Measurements from ENCODE around the gene PRDM8.

The PRDM8 gene

DNA sequence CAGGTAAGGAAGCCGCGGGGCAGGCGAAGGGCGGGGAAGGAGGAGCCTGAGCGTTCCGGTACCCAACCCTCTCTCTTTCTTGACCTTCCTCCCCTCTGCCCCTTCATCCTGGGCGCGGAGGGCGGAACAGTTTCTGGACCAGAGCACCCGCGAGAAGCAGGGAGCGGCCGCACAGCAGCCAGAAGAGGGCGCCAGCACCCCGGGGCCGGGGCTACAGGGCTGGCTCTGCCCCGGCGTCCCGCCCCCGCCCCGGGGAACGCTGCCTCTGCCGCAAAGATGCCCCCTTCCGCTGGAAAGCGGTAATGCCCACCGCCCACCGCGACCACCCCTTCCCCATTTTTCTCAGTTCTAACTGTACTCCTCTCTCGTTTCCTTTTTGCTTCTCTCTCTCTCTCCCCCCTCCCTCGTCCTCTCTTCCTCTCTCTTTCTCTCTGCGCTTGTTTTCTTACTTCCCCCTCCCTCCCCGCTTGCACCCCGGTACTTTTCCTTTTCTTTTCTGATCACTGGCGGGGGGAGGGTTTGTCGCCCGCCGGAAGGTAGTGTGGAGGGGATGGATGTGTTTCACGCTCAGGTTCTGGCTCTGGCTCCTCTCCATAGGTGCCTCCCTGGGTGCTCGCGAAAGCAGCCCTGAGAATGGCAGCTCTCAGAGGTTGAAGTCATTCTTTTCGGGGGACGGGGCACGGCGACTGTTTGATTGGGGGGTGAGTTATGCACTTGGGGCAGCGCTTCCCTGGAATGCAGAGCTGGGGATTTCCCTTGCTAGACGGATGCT lies 13.1 kb upstream of the PRDM8 start:
- DNase-seq: peak; percentile 82

DNA sequence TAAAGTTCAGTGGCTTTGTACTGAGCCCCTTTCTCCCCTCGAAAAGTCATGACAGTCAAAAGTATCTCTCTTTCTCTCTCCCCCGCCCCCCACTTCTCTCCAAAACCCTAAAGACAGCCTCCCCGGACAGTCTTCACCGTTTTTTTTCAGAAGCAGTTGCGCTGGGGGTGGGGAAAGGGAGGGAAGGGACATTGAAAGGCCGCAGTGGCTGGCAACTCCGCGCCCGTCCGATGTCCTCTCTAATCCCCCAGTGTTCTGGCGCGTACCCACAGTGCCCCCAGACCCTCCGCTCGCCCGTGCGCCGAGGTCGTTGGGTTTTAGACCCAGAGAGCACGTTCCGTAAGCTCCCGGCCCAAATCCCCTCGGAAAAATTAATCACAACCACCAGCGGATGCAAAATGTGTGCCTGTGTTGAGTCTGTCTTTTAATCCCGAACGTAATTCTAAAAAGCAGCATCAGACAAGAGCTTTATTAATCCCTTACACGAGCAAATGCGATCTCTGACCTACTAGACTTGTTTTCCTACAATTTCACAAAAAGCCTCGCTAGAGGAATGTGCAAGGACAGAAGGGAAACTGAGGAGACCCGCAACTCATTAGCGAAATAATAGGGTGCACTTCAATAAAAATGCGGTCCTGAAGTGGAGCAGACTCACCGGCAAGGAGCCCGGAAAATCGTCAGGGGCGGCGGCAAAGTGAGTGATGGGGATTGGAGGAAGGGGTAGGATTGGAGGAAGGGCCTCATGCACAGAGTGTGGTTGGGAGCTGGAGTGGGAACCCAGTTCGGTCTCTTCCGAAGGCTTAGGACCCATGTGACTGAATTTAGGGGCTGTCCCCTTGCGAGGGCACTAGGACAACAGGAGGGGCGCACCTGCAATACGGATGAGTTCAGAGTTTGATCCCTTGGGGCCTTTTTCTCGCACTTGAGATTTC lies 12.2 kb upstream of the PRDM8 start:
- no peak for DNase-seq

DNA sequence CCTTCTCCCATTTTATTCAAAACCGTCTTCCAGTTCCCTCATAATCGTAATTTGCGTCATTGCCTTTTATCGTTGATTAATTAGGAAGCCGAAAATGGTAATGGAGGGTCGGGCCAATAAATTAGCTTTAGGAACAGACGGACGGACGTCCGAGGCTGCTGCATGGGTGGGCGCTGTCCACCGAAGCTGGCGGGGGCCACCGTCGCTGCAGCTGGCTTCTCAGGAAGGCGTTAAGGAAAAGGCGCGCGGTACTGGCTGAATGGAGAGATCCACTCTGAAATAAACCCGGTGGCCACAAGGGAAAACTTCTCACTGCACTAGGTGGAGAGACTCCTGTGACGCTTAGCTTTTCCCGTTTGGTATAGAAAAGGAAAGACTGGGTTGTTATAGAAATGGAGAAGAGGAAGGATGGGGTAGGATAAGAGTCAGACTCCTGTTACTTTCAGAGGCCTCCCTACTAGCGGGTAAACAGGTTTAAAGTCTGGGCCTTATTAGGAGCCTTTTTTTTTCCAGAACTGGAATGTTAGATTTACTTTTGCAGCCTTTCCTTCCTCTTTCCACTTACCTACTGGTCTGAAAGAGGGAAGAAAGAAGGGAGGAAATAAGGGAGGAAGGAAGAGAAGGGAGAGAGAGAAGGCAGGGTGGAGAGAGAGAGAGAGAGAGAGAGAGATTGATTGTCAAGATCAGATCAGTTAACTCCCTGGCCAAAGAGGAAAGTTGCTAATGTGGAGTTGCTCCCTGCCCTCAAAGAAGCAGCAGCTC lies 11.3 kb upstream of the PRDM8 start:
- no peak for DNase-seq

DNA sequence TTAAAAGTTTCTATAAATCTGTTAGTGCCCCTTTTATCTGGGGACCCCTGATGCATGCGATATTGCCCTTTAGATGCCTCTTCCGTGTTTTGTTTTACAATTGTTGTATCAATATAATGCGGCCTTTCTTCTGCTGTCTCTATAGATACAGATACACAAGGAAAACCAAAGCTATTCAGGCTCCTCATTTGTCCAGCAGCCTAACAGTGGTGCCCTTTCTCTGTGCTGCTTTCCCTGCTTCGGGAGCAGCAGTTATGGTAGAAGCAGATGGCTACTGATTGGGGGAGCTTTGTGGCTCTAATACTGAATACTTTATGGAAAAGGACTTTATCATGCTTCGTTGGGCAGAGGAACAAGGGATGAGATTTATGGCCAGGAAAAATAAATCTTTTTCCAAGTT lies 10.6 kb upstream of the PRDM8 start:
- no peak for DNase-seq

DNA sequence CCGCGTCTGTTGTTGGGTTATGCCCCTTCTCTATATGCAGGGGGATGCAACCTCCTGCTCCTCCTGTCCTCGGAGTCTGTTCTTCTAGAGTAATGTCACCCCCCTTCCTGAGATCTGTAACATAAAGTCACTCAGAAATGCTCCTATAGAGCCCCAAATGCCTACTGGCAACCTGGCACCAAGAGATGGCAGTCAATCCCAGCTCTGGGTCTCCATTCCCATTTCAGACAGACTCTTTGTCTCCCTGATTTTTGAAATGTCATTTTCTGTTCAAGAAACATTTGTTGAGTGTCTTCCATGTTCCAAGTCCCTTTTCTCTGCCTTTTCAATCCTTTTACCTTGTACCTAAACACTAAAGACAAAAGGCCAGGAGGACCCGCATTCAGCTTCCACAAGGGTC lies 9.6 kb upstream of the PRDM8 start:
- no peak for DNase-seq

DNA sequence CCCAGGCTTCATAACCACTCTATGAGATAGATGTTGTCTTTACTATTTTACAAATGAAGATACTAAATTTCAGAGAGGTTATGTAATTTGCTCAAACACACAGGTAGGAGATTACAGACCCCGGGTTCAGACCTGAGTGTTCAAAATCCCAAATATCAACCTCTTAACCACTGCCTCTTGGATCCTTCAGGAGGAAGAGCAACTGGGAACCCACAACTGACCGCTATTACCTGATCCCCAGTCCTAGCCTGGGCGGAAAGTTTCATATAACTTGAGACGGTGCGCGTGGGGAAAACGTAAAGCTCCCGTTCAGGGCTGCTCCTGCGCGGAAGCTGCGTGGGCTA lies 8.9 kb upstream of the PRDM8 start:
- no peak for DNase-seq

DNA sequence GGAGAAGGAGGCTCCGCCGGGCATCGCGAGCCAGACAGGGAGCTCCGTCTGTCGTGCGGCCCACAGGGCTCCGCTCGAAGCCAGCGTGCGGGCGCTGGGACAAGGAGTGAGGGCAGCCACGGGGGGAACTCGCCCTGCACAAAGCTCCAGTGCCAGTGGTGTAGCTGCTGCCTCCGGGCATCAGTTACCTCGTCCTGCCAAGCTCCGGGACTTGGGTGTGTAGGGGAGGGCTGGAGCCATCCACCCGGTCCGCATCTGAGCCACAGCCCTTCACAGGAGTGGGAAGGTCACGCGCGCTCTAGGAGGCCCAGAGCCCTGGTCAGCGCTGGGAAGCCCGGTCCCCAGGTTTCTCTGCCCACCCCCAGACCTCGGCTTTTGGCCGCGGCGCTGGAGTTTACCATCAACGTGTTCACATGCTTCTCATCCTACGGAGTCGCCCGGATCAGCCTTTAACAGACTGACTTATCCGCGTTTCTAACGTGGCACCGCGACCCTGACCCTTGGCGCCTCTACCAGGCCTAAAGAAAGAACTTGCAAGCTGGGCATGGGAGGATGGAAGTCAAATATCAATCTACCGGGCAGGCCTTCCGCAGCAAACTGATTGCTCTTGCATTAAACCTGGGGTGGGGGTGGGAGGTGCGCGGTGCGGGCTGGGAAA lies 8.4 kb upstream of the PRDM8 start:
- DNase-seq: no peak

DNA sequence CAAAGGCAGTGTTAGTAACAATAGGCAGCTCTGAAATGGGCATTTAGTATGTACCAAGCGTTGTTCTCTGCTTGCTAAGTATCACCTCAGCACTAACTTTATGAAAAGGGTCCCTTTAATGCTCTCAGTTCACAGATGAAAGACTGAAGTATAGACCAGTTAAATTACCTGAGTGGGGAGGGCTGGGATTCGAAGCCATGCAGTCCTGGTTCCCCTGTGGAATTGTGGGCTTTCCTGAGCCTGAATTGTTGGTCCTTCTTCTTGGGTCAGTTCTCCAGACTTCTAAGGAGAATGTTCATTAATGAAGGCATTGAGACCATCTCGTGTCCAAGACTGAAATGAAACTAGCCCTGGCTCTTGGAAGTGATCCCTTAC lies 7.7 kb upstream of the PRDM8 start:
- no peak for DNase-seq

DNA sequence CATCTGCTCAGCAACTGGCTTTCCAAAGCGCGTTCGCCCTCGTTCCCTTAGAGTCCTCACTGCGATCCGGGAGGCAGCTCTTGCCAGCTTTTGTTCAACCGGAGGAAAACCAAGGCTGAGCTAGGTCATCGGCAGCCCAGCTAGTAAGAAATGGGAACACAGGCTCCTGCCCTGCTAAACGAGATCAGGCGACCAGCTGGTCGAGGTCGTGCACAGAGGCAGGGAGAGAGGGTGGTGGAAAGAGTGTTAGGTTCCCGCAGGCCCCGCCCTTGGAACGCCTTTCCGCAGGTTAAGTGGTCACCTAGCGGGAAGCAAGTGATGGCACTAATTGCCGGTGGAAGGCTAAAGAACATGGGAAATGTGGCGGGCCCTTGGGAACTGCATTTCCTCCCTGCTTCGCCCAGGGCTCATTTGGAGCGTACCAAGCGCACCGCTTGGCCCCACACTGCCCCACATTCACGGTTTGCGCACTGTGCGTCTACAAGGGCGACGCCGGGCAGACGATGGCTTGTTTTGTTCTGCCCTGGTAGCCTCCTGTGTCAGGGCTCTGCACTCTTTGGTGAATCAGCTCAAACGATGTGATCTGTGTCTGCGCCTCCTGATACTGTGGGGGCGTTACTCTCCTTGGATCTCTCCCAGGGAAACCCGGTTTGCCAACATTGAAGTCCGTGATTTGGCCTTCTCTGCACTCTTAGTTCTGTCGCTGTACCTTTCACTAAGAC lies 7.2 kb upstream of the PRDM8 start:
- DNase-seq: no peak

DNA sequence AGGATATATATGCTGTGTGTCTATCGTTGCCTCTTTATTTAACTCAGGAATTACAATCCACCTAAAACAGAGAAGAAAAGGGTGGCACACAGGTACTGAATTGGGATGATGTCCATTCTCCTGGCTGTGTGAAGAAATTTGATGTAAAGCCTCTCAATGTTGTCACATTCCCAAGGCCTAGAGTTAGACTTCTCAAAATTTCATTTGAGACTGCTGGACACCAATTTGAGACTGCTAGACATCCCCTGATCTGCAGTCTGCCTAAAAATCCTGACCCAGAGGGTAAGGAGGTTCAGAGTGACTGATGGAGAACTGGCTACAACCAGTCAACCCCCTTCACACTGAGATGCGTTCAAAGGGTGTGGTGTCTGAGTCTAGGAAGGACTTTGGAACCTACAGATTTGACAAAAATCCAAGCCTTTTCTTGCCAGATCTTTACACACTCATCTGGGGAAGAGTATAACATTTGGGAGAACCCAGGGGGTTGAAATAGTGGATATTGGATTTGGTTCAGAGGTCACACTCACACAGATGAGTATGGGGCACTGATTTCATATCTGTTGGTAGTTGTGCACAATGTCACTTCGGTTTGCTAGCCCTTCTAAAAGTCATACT lies 4.9 kb upstream of the PRDM8 start:
- no peak for DNase-seq

DNA sequence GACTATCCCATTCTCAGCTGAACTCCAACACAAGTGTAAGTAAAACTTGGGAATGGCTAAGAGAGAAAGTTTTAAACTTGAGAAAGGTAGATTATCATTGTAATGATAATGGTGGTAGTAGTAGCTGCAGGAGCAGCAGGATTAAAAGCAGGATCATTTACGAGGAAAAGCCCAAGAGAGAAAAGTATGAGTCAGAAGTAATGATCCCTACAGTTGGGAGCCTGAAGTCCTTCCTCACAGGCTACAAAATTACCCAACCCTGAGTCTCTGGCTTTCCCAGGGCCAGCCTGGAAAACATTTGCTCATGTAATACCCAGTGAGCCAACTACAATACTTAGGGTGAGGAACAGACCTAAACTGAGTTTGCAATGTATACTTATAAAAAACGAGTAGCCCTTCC lies 4.4 kb upstream of the PRDM8 start:
- peak; percentile 16 for DNase-seq

DNA sequence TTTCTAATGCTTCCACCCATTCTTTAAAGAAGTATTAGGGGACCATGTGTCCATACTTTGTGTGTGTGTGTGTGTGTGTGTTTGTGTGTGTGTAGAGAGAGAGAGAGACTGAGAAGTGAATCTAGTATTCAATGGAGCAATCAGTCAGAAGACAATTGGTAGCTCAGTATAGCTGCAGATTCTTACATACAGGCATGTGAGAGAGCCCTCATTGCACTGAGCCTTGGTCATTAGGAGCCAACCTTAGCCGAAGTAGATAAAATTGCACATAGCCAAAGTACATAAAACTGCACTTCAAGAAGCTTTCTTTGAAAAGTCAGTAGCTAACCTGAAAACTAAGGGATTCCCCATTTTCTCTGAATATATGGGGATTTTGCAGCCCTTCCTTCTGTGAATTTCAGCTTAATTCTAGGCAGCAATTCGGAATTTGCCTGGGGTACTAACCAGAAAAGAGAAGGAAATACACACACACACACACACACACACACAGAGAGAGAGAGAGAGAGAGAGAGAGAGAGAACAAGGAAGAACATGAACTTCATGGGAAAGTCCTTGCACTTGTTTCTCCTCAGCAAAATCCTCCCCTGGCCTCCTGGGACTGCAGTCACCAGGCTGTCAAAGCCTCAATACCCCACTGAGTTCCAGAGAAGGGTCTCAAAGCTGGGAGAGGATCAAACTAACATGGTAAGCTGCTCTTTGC lies 1.7 kb upstream of the PRDM8 start:
- DNase-seq: no peak

DNA sequence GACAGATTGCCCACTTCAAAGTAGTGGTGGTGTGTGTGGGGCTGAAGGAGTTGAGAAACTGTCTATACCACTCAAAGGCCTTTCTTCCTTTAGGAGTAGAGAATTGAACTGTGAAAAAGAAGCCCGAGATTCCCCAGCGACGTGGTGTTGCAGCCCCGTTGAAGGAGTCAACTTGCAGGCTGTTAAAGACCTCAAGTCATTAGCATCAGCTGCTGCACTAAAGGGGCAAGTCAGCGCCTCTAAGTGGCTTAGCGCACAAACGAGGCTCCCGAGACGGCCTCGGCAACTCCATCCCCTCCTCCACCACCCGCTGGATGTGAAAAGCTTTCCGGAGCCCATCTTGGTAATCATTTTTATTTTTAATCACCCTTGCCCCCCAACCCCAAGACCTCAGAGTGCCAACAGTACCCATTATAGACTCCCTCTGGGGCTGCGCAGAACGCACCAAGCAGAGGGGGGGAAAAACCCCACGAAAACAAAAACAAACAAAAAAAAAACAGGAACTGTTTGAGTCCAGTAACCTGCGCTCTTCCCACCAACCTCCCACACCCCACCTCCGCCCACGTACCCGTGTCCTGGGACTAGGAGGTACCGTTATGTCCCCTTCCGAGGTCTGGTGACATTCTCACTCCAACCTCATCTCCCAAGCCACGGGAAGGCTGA lies 913 bp upstream of the PRDM8 start:
- no peak for DNase-seq

DNA sequence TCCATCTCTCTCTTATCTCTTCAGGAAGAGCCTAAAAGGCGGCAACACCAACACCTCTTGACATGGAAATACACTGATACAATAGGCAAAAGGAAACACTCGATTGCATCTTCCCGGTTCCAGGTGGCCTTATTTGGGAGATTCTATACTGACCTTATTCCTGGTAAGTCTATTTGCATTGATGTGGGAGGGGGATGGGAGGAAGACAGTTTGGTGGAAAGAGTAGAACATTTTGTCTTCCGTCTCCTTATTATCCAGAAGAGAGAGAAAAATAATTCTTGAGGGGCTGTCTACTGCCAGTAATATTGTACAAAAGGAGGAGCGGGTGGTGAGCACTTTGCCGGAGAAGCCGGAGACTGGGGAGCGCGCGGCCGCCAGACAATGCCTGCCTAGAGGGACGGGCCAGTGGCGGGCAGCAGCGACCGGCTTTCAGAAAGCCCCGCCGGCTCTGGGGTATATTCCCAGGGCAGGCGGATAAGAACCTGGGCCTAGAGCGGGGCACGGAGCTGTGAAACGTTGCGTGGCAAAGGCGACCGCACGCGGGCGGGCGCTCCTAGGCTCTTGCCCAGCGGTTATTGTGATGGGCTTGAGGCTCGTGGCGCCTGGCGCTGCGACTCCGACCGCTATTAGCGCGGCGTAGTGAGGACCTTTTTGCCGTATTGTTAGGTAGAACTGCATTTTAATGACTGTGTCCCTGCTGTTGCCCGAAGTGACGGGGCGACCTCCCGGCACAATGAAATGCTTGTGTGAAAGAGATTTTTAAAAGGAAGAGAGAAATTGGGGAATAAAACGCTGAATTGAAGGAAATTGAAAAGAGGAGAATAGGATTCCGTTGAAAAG lies 518 bp downstream of the PRDM8 start:
- no peak for DNase-seq

DNA sequence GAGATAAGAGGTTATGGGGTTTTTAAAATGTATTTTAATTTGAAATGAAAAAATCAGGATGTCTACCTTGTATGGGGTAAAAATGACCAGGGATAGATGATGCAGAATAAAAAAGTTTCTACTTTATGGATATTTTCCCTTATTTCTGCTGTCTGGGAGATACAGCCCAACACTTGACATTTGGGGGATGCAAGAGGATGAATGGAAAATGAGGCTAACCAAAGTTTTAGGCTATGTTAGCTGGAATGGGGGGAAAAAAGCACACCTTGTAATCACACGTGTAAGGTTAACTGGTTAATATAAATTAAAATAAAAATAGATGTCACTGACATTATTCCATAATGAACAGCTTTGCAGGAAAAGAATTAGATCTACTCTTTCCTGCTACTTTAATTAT lies 1.1 kb downstream of the PRDM8 start:
- DNase-seq: no peak

DNA sequence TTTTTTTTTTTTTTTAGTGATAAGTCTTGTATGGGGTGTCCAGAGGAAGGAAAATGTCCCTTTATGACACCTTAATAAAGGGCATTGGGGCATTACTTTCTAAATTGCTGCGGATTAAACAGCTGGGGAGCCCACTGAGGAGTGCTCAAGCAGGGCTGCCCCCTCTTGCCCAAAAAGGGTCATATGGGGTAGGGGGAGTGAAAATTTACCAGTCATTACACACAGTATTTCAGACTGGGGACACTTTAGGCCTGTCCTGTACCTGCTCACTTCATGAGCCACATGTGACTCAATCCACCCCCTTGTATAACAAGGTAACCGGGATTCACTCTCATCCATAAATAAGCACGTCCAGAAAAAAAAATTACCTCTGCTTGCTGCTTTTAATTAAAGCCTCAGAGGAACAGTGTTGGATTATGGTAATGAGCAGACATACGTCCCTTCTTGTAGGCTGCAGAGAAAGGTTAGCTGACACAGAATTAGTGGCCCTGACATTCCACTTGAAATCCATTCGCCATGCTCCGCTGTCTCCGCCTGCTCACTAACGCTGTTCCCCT lies 1.8 kb downstream of the PRDM8 start:
- no peak for DNase-seq

DNA sequence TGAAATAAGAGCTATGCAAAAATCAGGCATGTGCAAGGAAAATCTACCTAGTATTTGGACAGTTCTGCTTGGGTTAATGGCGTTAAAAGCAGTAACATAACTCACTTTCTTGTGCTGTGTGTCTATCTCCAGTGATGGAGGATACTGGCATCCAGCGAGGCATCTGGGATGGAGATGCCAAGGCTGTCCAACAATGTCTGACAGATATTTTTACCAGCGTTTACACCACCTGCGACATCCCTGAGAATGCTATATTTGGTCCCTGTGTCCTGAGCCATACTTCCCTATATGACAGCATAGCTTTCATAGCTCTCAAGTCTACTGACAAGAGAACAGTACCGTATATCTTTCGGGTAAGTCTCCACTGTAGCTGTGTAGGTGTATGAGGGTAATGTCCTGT lies 2.6 kb downstream of the PRDM8 start:
- no peak for DNase-seq

DNA sequence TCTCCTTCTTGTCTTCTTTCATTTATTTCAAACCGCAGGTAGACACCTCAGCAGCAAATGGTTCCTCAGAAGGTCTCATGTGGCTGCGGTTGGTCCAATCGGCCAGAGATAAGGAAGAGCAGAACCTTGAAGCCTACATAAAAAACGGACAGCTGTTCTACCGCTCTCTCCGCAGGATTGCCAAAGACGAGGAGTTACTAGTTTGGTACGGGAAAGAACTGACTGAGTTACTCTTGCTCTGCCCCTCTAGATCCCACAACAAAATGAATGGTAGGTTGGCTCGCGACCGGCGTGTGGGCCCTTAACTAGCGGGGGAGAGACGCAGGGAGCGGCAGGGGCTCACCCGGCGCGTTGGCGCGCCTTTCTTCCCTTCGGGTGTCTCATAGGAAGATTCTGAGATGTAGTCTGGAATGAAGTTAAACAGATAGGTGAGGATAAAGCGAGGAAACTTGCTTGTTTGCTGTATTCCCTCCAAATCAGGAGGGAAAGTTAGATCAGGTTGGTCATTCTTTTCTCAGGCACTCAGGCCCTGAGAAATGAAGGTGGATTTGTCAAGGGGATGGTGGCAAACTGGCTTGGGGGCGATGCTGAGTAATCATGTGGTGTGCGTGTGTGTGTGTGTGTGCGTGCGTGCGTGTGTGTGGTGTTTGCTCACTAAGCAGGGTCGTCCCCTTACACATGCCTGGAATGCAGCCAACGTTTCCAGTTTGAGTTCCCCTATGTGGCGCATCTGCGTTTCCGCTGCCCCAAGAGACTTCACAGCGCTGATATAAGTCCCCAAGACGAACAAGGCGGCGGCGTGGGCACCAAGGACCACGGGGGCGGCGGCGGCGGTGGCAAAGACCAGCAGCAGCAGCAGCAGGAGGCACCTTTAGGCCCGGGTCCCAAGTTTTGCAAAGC lies 4.2 kb downstream of the PRDM8 start:
- no peak for DNase-seq

Measured in T1000 (cell line).